Breast epithelium (tissue), 3 donors: ENCODE data around the gene GLDC.

ENCODE experiments used
- POLR2A ChIP-seq: fragments of 450-650 bp; IDR thresholded peaks from one replicate; pipeline ENCODE4 v1.6.1; 2016; ENCODE audit warnings: antibody characterized with exemption, mild to moderate bottlenecking, moderate library complexity
- POLR2AphosphoS5 ChIP-seq, 3 donors: sonication (generic); formaldehyde crosslinking; IDR thresholded peaks; one replicate each; pipeline ENCODE4 v1.6.1; 2017; ENCODE audit warnings: antibody characterized with exemption in 3 of 3
- TF ChIP-seq, protein P1 (sequence below), 3 donors: fragments of 450-650 bp; IDR thresholded peaks; one replicate each; pipeline ENCODE4 v1.5.1; 2016 to 2017; ENCODE audit warnings: antibody characterized with exemption in 3 of 3, mild to moderate bottlenecking in 3 of 3, moderate library complexity in 3 of 3

- TF ChIP-seq, protein P1, sequence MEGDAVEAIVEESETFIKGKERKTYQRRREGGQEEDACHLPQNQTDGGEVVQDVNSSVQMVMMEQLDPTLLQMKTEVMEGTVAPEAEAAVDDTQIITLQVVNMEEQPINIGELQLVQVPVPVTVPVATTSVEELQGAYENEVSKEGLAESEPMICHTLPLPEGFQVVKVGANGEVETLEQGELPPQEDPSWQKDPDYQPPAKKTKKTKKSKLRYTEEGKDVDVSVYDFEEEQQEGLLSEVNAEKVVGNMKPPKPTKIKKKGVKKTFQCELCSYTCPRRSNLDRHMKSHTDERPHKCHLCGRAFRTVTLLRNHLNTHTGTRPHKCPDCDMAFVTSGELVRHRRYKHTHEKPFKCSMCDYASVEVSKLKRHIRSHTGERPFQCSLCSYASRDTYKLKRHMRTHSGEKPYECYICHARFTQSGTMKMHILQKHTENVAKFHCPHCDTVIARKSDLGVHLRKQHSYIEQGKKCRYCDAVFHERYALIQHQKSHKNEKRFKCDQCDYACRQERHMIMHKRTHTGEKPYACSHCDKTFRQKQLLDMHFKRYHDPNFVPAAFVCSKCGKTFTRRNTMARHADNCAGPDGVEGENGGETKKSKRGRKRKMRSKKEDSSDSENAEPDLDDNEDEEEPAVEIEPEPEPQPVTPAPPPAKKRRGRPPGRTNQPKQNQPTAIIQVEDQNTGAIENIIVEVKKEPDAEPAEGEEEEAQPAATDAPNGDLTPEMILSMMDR (IDR thresholded peaks at IDR 0.05): no peak
- TF ChIP-seq POLR2AphosphoS5 (IDR thresholded peaks at IDR 0.05) (no peak), POLR2A (no peak)
Measured at GRCh38 chr9:6575324-6576034, 70.0 kb downstream of the GLDC start.
